Measurements from ENCODE around the gene NHLH1. TPM values are rescaled to one million over a fixed set of nuclear protein-coding genes. Genes with fewer than 3 reads are reported as not detected.

Gene NHLH1
- polyA plus RNA-seq, 3 donors = 0.06 to 0.13 (median 0.08) TPM

GRCh38 chr1:160407839-160408801, 41.2 kb downstream of the NHLH1 start:
- no peak for DNase-seq (ENCODE audit: low read depth in 3 of 3, low spot score in 2 of 3)

- DNase-seq (ENCODE audit: low read depth in 3 of 3, low spot score in 2 of 3) = no peak
These were observed 42.0 kb downstream of the NHLH1 start for GRCh38 chr1:160408864-160409263.

- DNase-seq (ENCODE audit: low read depth in 3 of 3, low spot score in 2 of 3) = no peak
These were observed 42.6 kb downstream of the NHLH1 start for GRCh38 chr1:160409486-160409885.

- DNase-seq (ENCODE audit: low read depth in 3 of 3, low spot score in 2 of 3) = peak in 1 of 3 donors; percentile 38
These were observed 43.6 kb downstream of the NHLH1 start for GRCh38 chr1:160410406-160411005.

GRCh38 chr1:160411271-160412027, 44.6 kb downstream of the NHLH1 start:
- no peak for DNase-seq (ENCODE audit: low read depth in 3 of 3, low spot score in 2 of 3)

GRCh38 chr1:160412028-160412362, 45.1 kb downstream of the NHLH1 start:
- no peak for DNase-seq (ENCODE audit: low read depth in 3 of 3, low spot score in 2 of 3)

- DNase-seq (ENCODE audit: low read depth in 3 of 3, low spot score in 2 of 3) = no peak
These were observed 46.8 kb downstream of the NHLH1 start for GRCh38 chr1:160413716-160414115.

- DNase-seq (ENCODE audit: low read depth in 3 of 3, low spot score in 2 of 3) = no peak
These were observed 48.0 kb downstream of the NHLH1 start for GRCh38 chr1:160414881-160415280.

GRCh38 chr1:160415696-160416290, 48.9 kb downstream of the NHLH1 start:
- DNase-seq (ENCODE audit: low read depth in 3 of 3, low spot score in 2 of 3) = no peak

- no peak for DNase-seq (ENCODE audit: low read depth in 3 of 3, low spot score in 2 of 3)
These were observed 49.5 kb downstream of the NHLH1 start for GRCh38 chr1:160416369-160416768.

GRCh38 chr1:160418483-160418882, 51.6 kb downstream of the NHLH1 start:
- no peak for DNase-seq (ENCODE audit: low read depth in 3 of 3, low spot score in 2 of 3)

GRCh38 chr1:160419150-160419837, 52.4 kb downstream of the NHLH1 start:
- no peak for DNase-seq (ENCODE audit: low read depth in 3 of 3, low spot score in 2 of 3)

GRCh38 chr1:160419838-160420169, 52.9 kb downstream of the NHLH1 start:
- DNase-seq (ENCODE audit: low read depth in 3 of 3, low spot score in 2 of 3) = no peak

- no peak for DNase-seq (ENCODE audit: low read depth in 3 of 3, low spot score in 2 of 3)
These were observed 54.3 kb downstream of the NHLH1 start for GRCh38 chr1:160420881-160421842.

GRCh38 chr1:160421881-160422280, 55.0 kb downstream of the NHLH1 start:
- DNase-seq (ENCODE audit: low read depth in 3 of 3, low spot score in 2 of 3) = no peak

Measured in right renal cortex interstitium (tissue), 3 donors.